Measurements from ENCODE around the gene TMEM164. TPM values are rescaled to one million over a fixed set of nuclear protein-coding genes. Genes with fewer than 3 reads are reported as not detected.
A peak's percentile ranks its signal among the peaks of the same experiment; 100 is the strongest.

TMEM164 gene
- total RNA-seq, 1 donor from 2014 or later: 76.3 TPM

DNA sequence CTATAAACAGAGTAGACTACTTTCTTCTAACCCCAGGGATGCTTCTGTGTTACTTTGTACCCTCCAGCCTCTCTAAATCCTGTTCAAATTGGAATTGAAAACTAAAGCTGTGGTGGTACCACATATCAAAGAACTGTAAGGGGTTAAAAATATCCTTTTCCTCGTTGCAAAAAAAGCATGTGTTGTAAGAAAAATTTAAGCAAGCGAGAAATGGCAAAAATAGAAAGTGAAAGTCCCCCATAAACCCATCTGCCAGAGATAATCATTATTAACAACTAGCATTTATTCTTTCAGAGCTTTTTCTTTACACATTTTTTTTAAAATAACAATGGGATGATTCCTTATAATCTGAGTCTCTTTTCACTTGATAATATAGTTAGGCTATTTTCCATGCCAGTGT lies 40.6 kb downstream of the TMEM164 start:
- peaks cover 44% of the 10 kb centered on the region for H3K4me1 Mint-ChIP-seq (ENCODE audit: unreplicated experiment)
- no peaks in the 10 kb centered on the region for H3K9me3 Mint-ChIP-seq
- DNase-seq (ENCODE audit: extremely low spot score, unreplicated experiment): no peak
- TF ChIP-seq, protein P1, sequence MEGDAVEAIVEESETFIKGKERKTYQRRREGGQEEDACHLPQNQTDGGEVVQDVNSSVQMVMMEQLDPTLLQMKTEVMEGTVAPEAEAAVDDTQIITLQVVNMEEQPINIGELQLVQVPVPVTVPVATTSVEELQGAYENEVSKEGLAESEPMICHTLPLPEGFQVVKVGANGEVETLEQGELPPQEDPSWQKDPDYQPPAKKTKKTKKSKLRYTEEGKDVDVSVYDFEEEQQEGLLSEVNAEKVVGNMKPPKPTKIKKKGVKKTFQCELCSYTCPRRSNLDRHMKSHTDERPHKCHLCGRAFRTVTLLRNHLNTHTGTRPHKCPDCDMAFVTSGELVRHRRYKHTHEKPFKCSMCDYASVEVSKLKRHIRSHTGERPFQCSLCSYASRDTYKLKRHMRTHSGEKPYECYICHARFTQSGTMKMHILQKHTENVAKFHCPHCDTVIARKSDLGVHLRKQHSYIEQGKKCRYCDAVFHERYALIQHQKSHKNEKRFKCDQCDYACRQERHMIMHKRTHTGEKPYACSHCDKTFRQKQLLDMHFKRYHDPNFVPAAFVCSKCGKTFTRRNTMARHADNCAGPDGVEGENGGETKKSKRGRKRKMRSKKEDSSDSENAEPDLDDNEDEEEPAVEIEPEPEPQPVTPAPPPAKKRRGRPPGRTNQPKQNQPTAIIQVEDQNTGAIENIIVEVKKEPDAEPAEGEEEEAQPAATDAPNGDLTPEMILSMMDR (conservative IDR thresholded peaks at IDR 0.05): no peak
- no peaks in the 10 kb centered on the region for H3K36me3 Mint-ChIP-seq
- no peak overlapping the region for H3K4me3 Mint-ChIP-seq
- H3K27me3 Mint-ChIP-seq: no peaks in the 10 kb centered on the region
- H3K27ac Mint-ChIP-seq: no peak overlapping the region

DNA sequence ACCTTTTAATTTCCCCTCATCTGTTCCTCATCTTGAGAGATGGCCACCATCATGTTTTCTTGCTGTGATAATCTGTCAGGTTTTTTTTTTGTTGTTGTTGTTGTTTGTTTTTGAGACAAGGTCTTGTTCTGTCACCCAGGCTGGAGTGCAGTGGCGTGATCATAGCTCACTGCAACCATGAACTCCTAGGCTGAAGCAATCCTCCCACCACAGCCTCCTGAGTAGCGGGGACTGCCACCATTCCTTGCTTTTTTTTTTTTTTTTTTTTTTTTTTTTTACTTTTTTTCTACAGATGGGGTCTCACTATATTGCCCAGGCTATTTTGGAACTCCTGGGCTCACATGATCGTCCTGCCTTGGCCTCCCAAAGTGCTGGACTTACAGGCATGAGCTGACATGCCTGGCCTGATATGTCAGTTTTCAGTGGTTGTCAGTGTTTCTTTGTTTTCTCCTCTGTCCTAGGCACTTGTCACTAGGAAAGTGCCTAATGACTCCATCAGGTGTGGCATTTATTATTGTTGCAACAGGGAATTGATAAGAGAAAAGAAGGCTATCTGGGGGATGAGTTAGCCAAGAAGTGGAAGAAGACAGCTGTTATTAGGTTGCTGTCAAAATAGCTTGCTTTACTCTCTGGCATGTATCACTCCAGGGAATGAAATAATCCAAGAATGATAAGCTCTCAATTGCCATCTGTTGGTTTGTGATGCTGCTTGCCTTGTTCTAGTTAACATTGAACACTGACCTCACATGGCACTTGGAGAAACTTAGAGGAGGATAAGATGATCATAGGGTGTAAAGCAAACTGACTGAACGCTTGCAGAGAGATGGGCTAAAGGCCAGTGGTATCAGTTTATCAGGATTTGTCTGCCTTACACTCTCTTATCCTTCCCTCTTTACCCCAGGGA lies 41.7 kb downstream of the TMEM164 start:
- Mint-ChIP-seq H3K4me1 (ENCODE audit: unreplicated experiment) (peaks cover 40% of the 10 kb centered on the region), H3K36me3 (peaks cover 4% of the 10 kb centered on the region), H3K9me3 (no peaks in the 10 kb centered on the region), H3K4me3 (no peak overlapping the region), H3K27ac (no peak overlapping the region), H3K27me3 (no peaks in the 10 kb centered on the region)
- TF ChIP-seq, protein P1 (conservative IDR thresholded peaks at IDR 0.05): no peak
- DNase-seq (ENCODE audit: extremely low spot score, unreplicated experiment): no peak

DNA sequence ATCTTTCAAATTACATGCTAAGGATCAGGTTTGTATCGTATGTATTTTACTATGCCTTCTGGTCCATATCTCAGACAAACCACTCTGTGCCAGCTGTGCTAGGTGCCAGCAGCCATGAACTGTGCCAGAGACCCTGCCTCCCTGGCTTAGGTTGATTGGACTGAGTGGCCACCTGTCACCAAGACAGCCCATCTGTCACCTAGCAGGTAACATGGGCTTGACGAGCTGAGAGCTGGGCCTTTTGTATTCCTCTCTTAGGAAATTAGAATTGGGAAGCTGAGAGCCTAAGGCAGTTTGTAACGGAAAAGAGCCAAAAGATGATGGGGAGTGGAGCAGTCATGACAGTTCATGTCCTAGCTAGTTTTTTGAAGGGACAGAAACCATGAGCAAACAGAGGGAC lies 42.5 kb downstream of the TMEM164 start:
- Mint-ChIP-seq H3K4me1 (ENCODE audit: unreplicated experiment) (peaks cover 43% of the 10 kb centered on the region), H3K4me3 (peak overlapping the region; percentile 16), H3K9me3 (no peaks in the 10 kb centered on the region), H3K27ac (peak overlapping the region; percentile 51), H3K36me3 (peaks cover 6% of the 10 kb centered on the region), H3K27me3 (no peaks in the 10 kb centered on the region)
- no peak for DNase-seq (ENCODE audit: extremely low spot score, unreplicated experiment)
- TF ChIP-seq, protein P1 (conservative IDR thresholded peaks at IDR 0.05): no peak

DNA sequence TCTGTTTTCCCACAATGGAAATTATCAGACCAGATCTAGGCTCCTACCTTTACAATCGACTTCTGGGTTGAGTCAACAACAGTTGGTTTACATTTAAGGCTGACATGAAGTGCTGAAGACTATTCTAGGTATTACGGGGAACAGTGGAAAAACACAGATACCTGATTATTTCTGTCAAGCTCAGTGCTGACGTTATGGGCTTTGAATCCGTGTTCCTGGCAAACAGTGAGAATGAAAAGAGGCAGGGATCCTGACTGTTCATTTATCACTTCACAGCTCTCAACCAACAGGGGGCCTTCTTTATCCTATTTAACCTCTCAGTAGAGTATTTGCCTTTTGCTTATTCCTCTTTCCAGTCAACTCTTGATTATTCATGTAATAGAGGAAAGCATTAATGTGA lies 43.1 kb downstream of the TMEM164 start:
- Mint-ChIP-seq H3K9me3 (no peaks in the 10 kb centered on the region), H3K27me3 (no peaks in the 10 kb centered on the region), H3K36me3 (peaks cover 7% of the 10 kb centered on the region), H3K4me3 (no peak overlapping the region), H3K4me1 (ENCODE audit: unreplicated experiment) (peaks cover 46% of the 10 kb centered on the region), H3K27ac (peak overlapping the region; percentile 51)
- no peak for DNase-seq (ENCODE audit: extremely low spot score, unreplicated experiment)
- TF ChIP-seq, protein P1 (conservative IDR thresholded peaks at IDR 0.05): no peak

DNA sequence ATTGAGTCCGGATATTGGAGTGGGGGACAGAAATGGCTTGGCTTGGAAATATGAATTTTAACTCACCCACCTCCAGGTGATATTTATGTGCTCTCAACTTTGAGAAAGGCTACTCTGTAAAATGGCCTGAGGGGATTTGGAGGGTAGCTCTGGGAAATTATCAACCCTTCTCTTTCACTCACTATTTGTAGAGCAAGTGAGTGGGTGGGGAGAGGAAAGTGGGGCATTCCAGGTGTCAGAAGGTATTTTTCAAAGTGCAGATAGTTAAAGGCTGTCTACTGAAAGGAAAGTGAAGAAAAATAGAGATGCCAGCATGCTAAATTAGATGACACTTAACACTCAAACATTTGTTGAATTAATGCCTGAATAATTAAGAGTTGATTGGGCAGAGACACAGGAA lies 44.1 kb downstream of the TMEM164 start:
- DNase-seq (ENCODE audit: extremely low spot score, unreplicated experiment): no peak
- Mint-ChIP-seq H3K4me1 (ENCODE audit: unreplicated experiment) (peaks cover 49% of the 10 kb centered on the region), H3K27ac (no peak overlapping the region), H3K27me3 (no peaks in the 10 kb centered on the region), H3K36me3 (peaks cover 10% of the 10 kb centered on the region), H3K9me3 (no peaks in the 10 kb centered on the region), H3K4me3 (no peak overlapping the region)
- TF ChIP-seq, protein P1 (conservative IDR thresholded peaks at IDR 0.05): no peak

Data from type B pancreatic cell (in vitro differentiated cells).